Anterior cingulate cortex (tissue), 58 donors: ENCODE data around the gene AUH.
"Not testable (repeated sequence)": the region's sequence is repeated elsewhere in the genome, so short reads cannot be mapped to it uniquely, and the experiment has no call there.

Experiments used
- DNase-seq, 58 donors: peaks; one replicate each; lab custom pipeline; 2025; lab: John Stamatoyannopoulos, UW

Gene AUH, protein sequence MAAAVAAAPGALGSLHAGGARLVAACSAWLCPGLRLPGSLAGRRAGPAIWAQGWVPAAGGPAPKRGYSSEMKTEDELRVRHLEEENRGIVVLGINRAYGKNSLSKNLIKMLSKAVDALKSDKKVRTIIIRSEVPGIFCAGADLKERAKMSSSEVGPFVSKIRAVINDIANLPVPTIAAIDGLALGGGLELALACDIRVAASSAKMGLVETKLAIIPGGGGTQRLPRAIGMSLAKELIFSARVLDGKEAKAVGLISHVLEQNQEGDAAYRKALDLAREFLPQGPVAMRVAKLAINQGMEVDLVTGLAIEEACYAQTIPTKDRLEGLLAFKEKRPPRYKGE

DNA sequence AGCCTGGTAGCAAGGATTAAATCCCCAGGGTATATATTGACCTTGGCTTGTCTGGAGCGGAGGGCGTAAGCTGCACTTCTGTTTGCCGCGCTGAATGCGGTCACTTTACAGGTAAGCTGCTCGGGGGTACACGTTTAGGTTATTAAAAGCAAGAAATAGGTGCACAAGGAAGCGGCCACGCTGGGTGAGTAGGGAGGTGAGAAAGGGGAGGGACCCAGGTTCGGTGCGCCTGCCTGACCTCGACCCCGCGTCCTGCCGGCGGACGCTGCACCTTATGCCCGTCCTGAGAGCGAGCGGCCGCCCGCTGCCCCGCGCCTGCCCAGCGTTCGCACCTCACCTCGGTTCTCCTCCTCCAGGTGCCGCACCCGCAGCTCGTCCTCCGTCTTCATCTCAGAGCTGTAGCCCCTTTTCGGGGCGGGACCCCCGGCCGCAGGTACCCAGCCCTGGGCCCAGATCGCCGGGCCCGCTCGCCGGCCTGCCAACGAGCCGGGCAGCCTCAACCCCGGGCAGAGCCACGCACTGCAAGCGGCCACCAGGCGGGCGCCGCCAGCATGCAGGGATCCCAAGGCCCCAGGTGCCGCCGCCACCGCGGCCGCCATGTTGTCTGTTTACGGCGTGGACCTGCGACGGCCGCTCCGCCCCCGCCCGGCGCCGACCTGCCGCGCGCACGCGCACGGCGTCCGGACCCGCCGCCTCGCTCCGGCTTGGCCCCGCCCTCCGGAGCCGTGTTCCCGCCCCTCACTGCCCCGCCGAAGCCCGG is at the start of gene AUH:
Gene AUH, minus strand, starts transcription at position 628 of the 760 bp plus-strand sequence. Its CDS starts 29 bp downstream, at position 599.
- peak in 57 of 58 donors; percentile 22 to 85 (median 77) for DNase-seq

DNA sequence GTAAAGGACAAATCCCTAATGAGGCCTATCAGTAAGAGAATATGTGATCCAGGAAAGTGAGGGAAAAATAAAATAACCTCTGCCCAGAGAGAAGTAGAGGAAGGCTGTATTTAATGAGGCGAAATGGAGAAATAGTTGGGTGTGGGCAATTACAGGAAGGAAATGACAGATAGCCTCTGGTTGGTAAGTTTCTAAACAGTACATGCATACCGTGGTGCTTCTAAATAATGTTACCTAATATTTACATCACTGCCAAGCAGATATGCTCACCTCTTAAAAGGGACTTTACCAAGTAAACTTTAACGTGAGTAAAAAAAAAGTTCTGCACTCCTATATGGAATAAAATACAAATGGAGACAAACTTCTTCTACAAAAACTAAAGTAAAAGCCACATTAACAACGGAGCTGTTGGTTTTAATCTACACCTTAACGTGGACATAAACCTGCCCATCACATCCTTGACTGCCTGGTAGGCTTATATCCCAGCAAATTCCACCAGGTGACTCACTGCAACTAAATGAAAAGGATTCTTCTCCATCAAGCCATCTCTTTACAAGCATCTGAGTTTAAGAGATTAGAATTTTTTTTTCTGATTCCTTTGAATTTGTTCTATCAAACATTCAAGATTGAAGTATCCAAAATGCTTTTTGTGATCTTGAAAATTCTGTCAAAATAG is 49.5 kb upstream of the AUH start:
- DNase-seq, result no peak

DNA sequence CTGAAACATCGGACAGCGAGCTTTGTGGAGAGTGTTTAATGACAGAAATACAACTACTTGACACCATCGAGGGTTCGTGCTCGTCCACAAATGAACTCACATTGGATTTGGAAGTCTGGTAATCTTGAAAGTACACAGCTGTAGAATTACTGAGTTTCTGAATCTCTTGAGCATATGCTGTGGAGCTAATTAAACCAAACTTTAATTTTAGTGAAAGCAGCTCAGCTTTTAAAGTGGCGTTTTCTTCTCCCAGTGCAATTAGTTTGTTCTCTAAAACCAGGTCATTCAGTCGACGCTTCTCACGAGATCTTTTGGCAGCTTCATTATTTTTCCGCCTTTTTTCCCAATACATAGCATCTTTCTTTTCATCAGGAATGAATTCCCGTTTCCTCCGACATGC is 48.4 kb upstream of the AUH start:
- DNase-seq, result no peak

DNA sequence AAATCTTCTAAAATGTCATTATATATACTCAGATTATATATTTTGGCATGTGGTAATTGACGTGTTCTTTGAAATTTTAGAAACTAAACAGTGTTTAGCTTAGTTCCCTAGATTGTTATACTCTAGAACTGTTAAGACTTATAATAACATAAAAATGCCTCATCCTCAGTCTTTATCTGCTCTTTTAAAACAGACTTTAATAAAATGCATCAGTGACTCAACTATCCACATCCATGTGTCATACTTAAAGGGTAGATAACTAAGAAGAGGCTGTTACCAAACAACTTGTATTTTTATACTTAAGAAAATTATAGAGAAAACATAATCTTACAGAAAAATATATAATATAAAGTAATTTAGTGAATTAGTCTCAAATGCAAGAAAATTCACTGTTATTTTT is 46.8 kb upstream of the AUH start:
- DNase-seq, result no peak

DNA sequence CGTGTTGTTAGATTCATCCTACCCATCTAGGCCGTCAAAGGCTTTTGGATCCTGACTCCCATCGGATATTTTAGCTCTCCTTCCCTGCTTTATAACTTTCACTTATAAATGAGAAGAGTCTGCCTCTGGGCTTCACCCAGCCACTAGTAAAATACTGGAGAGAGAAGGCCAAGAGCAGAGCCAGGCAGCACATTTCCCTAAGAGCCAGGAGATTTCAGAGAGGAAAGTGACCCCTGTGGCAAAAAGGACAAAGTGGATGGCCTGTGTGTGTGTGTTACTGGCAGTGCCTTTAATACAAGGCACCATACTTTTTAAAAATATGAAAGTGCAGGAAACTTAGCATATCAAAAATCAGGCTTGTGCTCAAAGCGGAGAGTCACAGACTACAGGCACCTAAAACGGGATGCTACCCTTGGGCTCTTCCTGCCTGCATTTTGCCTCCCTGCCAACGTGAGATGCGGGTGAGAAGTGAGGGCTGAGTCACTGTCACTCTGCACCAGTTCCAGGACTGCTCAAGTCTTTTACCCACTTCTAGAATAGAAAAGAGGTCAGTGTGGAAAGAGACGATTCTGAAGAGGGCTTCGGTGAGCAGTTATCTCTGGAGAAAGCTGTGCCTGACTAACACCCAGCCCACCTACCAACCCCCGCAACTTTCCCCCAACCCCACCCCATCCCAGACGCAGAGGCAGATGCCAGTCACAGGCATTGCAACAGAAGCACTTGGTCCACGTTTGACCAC is 46.0 kb upstream of the AUH start:
- peak in 1 of 58 donors; percentile 39 for DNase-seq

DNA sequence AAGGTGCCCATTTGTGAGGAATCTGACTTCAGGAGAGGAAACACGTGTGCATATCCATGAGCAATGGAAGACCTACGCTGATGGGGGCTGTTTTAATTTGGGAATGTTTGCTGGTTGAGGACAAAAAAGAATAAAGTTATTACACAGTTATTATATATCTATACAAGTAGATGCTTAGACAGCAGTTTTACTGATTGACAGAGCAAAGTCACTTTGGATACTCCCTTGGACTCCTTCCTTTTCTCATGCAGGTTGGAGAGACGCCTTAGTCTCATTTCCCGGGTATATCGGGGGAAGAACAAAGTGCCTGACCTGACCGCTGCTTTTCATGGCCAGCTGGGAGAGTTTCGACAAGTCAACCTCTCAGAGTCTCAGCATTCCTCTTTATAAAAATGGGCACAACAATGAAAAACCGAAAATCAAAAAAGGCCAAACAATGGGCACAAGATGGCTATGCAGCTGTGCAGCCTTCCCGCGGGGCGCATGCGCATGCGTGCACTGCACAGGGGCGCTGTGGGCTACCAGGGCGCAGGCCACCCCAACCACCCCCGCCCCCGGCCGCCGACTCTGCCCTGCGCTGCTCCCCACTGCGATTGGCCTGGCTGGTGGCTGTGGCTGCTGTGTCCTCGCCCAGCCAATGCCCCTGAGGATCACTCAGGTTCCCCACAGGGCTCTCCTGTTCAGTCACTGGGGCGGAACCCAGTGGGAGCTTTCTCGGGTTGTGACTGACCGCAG is 43.8 kb upstream of the AUH start:
- DNase-seq, result no peak

DNA sequence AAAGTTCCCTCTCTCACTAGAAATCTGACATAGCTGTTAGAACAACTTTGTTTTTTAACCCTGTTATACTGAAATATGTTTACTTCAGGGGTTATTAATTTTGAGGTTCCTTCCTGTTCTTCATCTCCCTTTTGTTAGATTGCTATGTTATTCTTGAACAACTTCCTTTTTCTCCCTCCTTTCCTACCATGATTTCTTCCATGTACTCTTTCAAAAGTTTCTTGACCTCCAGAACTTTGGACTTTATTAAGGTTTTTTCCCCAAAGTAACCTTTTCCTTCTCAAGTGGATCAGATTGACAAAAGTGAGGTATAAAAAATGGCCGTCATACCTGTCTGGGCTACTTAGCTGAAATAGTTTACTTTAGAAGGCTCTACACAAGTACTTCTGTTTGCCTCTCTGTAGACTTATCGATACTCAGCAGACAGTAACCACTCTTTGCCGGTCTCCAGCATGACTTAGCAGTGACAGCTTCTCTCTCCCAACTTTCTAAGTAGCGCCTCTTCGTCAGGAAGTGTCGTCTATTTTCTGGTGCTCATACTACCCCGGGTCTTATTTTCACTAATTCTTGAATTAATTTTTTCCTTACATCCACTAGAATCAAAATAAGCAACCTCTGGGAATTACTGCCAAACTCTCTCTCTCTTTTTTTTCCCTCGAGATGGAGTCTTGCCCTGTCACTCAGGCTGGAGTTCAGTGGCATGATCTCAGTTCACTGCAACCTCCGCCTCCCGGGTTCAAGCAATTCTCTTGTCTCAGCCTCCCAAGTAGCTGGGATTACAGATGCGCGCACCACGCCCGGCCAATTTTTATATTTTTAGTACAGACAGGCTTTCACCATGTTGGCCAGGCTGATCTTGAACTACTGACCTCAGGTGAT is 42.2 kb upstream of the AUH start:
- no peak for DNase-seq

DNA sequence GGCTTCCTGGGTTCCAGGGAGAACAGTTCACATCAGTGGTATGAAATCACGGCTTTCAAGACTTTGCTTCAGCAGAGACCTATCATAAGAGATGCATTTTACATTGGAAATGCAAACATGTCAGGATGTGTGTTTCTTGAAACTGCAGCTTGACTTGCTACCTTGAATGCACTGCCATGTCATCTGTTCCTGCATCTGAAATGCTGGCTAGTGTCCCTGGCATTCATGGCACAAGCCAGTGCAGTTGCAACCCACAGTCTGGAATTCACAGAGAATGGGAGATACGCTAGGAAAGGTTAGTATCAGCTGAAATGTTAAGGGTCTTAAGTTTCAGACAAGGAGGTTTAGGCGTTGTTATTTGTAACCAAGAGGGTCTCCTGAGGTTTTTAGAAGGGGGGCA is 37.2 kb upstream of the AUH start:
- DNase-seq, result no peak

DNA sequence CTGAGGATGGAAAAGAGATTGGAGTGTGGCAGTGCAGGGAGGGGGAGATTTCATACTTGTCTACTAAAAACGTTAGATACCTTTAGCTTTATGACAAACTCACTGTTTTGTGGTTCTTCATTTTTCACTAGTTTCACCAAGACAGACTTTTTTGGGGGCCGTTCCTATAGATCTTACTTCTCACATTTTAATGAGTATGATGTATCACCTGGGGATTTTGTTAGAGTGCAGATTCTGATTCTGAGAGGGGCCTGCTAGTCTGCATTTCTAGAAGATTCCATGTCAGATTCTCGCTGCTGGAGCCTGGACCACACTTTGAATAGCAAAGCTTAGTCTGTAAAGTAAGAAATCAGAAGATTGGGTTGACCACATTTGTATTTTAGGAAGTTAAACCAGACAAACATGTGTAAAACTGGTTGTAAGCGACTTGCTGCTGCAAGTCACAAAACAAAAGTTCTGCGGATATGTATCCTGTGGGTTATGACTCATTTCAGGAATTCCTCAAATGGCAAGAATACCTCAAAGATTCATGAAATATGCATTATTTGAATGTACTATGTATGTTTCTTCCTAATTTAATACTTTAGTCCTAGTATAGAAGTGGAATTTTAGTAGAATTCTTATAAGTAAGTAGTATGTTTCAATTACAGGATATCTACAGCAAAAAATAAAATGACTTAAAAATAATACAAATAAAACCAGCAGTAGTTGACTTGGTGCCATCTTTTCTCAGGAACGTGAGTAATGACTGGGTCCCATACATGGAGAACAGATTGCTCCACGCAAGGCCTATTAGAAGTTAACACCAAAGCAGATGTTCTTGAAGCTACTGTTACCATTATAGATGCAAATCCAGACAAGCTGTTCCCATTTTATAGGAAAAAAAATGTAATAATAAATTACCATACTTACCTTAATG is 34.1 kb upstream of the AUH start:
- DNase-seq, result no peak

DNA sequence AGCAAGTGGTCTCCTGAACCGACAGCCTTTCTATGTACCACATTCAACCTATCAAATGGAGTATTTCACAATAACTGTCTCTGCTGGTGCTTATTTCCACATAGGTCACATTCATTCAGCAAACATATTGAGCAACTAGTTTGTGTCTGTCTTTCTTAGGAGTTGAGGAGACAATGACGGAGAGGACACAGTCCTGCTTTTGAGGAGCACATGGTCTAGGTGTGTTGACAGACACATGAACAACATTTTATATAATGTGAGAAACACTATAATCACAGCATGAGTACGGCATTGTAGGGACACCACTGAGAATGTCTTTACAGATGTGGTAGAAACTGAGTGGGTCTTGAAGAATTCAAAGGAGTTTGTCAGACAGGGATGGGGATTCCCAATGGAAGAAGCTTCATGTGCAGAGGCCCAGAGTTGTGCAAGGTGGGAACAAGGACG is 33.4 kb upstream of the AUH start:
- DNase-seq, result no peak

DNA sequence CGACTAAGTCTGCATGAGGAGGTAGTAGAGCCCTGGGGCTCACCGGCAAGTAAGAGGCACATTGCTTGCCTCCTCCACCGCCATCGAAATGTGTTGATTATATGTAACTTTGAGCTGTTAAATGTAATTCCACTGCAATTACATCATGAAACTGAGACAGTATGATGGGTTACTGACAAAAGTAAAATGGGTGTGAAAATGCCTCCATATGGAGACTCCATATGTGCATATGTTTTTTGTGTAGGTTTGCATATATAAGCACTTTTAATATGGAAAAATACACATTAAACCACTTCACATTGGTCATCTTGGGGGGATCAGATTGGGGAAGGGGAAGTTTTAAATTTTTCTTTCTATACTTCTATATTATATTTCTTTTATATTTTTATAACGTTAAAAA is 32.1 kb upstream of the AUH start:
- no peak for DNase-seq

DNA sequence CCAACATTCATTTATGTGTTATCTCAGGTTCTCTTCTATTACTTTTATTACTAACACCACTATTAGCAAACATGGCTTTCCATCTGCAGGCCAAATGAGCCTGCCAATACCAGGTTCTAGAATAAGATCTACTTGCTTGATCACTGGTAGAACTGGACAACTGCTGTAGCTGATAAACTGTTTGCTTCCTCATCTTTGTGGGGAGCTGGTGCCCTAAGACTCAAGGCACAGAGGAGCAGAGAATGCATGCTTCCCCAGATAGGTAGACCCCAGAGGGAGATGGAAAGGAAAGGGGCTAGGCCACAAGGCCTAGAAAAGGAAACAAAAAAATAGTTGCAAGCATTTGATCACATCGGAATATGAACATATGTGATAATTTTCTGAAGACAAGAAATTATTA is 30.7 kb upstream of the AUH start:
- no peak for DNase-seq

DNA sequence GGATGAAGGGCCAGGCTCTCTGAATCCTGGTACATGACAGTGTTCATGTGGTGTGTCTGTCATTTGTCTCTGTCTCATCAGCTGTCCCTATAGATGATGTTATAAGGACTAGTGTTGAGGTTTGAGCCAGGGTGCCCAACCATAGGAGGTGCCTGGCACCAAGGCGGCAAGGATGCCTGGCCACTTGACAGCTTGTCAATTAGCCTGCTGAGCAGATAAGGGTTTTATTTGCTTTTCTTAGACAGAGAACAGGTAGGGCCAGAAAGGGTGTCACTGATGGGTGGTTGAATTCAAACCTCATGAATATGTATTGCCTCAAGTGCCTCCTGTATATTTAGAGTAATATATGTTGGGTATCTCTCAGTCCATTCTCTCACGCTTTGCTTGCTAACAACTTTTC is 30.1 kb upstream of the AUH start:
- no peak for DNase-seq

DNA sequence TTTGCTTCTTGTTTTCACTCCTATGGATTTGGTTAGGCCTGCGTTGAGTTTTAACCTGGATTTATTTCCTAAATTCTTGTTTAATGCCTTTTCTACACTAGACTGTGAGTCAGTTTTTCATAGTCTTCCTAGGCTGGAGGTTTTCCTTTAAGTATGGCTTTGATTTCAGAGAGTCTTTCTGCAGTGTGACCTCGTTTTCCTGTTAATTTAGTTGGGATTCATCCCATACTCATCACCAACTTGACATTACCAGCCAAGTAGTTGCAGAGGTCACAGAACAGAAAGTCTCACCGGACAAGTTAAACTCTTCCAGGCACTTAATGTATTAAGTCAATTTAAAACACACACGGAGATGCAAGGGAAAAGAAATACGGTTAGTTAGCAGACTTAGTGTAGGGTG is 29.7 kb upstream of the AUH start:
- DNase-seq, result no peak

DNA sequence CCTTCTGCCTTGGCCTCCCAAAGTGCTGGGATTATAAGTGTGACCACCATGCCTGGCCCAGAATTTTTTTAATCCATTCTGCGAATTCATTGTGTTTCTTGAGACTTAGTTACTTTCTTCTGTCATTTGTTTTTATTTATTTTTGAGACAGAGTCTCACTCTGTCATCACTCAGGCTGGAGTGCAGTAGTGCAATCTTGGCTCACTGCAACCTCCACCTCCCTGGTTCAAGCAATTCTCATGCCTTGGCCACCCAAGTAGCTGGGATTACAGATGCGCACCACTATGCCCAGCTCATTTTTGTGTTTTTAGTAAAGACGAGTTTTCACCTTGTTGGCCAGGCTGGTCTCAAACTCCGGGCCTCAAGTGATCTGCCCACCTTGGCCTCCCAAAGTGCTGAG is 28.0 kb upstream of the AUH start:
- DNase-seq, result not testable (repeated sequence)

DNA sequence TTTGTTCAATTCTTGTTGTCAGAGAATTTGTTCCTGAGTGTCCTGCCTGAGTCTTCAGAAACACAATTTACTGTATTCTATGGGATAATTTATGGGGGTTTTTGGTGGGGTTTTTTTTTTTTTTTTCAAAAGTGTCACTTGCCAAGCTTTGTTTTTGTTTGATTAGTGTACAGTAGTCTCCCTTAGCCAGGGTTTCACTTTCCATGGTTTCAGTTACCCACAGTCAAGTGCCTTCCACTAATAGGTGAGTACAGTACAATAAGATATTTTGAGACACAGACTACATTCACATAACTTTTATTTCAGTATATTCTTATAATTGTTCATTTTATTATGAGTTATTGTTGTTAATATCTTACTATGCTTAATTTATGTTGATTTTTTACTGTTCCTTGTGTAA is 25.0 kb upstream of the AUH start:
- DNase-seq, result no peak

DNA sequence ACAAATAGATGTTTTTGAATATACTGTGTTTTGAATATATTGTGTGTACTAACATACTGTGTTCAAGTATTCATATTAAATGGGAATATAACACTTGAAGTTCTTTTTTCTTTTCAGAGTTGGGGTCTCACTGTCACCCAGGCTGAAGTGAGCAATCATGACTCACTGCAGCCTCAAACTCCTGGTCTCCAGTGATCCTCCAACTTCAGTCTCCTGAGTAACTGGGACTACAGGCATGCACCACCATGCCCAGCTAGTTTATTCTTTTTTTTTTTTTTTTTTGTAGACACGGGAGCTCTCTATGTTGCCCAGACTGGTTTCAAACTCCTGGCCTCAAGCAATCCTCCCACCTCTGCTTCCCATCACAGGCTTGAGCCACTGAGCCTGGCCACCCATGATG is 23.2 kb upstream of the AUH start:
- no peak for DNase-seq

DNA sequence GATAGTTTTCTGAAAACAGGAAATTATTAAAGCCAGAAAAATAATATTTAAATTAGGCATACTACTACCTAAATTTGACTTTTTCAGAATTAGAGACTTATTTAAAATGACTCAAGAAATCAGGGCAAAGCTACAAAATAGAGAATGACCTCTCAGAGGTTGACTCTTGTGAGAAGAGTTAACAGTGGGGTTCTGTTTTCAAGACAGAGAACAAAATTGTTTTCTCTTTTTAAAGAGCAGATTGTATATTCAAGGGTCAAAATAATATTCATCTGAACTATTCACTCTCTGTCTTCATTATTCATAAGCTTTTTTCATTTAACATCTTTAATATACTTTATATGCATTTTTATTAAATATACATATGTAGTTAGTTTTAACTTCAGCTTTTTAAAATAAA is 21.9 kb upstream of the AUH start:
- DNase-seq, result no peak
